GM12878 (cell line): Measurements from ENCODE around the gene COL5A1. TPM values are rescaled to one million over a fixed set of nuclear protein-coding genes. Genes with fewer than 3 reads are reported as not detected.

Experiments used
- ATAC-seq: fragments of 200-7000 bp; cut with Tn5 transposase; 3 replicates; pipeline ENCODE4 v1.9.1; 2020; ENCODE audit warnings: mild to moderate bottlenecking, moderate library complexity
- BruUV-seq: library from RNA; stranded (reverse); fragments of 400-500 nt; replicated peaks from 2 replicates; lab custom pipeline; 2021; lab: Mats Ljungman, UMichigan
- CTCF ChIA-PET: fragments of 300-600 bp; sonication (Branson Sonifier 250); formaldehyde crosslinking; extraction: SDS; loops from one replicate; lab custom pipeline; 2021; ENCODE audit warnings: inconsistent platforms; lab: Yijun Ruan, JAX
- POLR2A ChIA-PET: fragments of 350-600 bp; formaldehyde crosslinking; extraction: SDS; loops from one replicate; lab custom pipeline; 2021; ENCODE audit warnings: inconsistent platforms; lab: Charles Lee
- RAD21 ChIA-PET: fragments of 300-600 bp; sonication (Branson Sonifier 250); formaldehyde crosslinking; loops from one replicate; lab custom pipeline; 2023; ENCODE audit warnings: antibody characterized with exemption; ENCODE audit not compliant: unreplicated experiment; lab: Charles Lee
- SMC1A ChIA-PET: fragments of 300-600 bp; sonication (Branson Sonifier 250); formaldehyde crosslinking; loops from one replicate; lab custom pipeline; 2023; ENCODE audit not compliant: unreplicated experiment, uncharacterized antibody; lab: Charles Lee
- DNase-seq: peaks from one replicate; pipeline ENCODE4 v3.0.0-alpha.2; 2011; ENCODE audit warnings: low read depth, low spot score
- FAIRE-seq: peaks from 3 replicates; lab custom pipeline; 2011; peaks lifted over from hg19 to GRCh38; lab: Jason Lieb, UNC
- H2AFZ ChIP-seq: 2 replicates; pipeline ENCODE4 v1.6.0; 2011; ENCODE audit warnings: low read depth, low read length, control low read depth; ENCODE audit not compliant: control insufficient read depth
- H3K27ac ChIP-seq: 2 replicates; pipeline ENCODE4 v1.5.1; 2011; ENCODE audit warnings: control low read depth; ENCODE audit not compliant: control insufficient read depth, insufficient read depth
- H3K27me3 ChIP-seq, 2 experiments: replicated peaks in 1 of 2; 2 replicates each; pipeline versions ENCODE4 v1.6.0 to v1.6.1; 2011; ENCODE audit warnings: low read length in 1 of 2; ENCODE audit not compliant: control insufficient read depth in 2 of 2, insufficient read depth in 2 of 2
- H3K36me3 ChIP-seq, 2 experiments: 2 replicates each; pipeline ENCODE4 v1.5.1; 2011; ENCODE audit warnings: low read length in 1 of 2; ENCODE audit not compliant: control insufficient read depth in 2 of 2, insufficient read depth in 2 of 2
- H3K4me1 ChIP-seq: 2 replicates; pipeline ENCODE4 v1.6.1; 2011; ENCODE audit warnings: mild to moderate bottlenecking, low read length, moderate library complexity, mixed read lengths; ENCODE audit not compliant: control insufficient read depth, insufficient read depth
- H3K4me2 ChIP-seq: 2 replicates; pipeline ENCODE4 v1.6.0; 2011; ENCODE audit warnings: control low read depth; ENCODE audit not compliant: control insufficient read depth, insufficient read depth
- H3K4me3 ChIP-seq: fragments of 200-600 bp; sonication (generic); 2 replicates; pipeline ENCODE4 v1.5.1; 2016
- H3K79me2 ChIP-seq: 2 replicates; pipeline ENCODE4 v1.6.0; 2011; ENCODE audit warnings: low read length; ENCODE audit not compliant: control insufficient read depth, insufficient read depth
- H3K9ac ChIP-seq: 2 replicates; pipeline ENCODE4 v1.8.0; 2011; ENCODE audit warnings: low read length, control low read depth, mixed read lengths; ENCODE audit not compliant: control insufficient read depth, insufficient read depth
- H3K9me3 ChIP-seq: replicated peaks from 3 replicates; pipeline ENCODE4 v1.5.1; 2011; ENCODE audit warnings: mild to moderate bottlenecking, low read length; ENCODE audit not compliant: control insufficient read depth, insufficient read depth
- H4K20me1 ChIP-seq: 2 replicates; pipeline ENCODE4 v1.6.0; 2011; ENCODE audit not compliant: control insufficient read depth, insufficient read depth
- ATF2 ChIP-seq: IDR thresholded peaks from 2 replicates; pipeline ENCODE4 v1.6.1; 2012; ENCODE audit warnings: low read length, inconsistent platforms
- CUX1 ChIP-seq: IDR thresholded peaks from 2 replicates; pipeline ENCODE4 v1.6.1; 2012; ENCODE audit warnings: improper control_type of control experiment, low read depth, low read length; ENCODE audit not compliant: insufficient replicate concordance
- E4F1 ChIP-seq: fragments of 450-650 bp; IDR thresholded peaks from 2 replicates; pipeline ENCODE4 v1.6.1; 2018; ENCODE audit warnings: borderline replicate concordance, mild to moderate bottlenecking; ENCODE audit not compliant: partially characterized antibody
- ELK1 ChIP-seq: IDR thresholded peaks from 2 replicates; pipeline ENCODE4 v1.6.1; 2012; ENCODE audit warnings: low read depth, low read length, improper control_type of control experiment
- GABPA ChIP-seq: IDR thresholded peaks from 2 replicates; pipeline ENCODE4 v1.6.1; 2014; ENCODE audit warnings: antibody characterized with exemption, low read depth, mild to moderate bottlenecking, inconsistent platforms
- NFXL1 ChIP-seq: fragments of 450-650 bp; IDR thresholded peaks from 2 replicates; pipeline ENCODE4 v1.6.1; 2017; ENCODE audit warnings: antibody characterized with exemption, mild to moderate bottlenecking, borderline replicate concordance
- RELA ChIP-seq: fragments of 450-650 bp; IDR thresholded peaks from 2 replicates; pipeline ENCODE4 v1.8.0; 2014; ENCODE audit warnings: borderline replicate concordance; ENCODE audit not compliant: partially characterized antibody
- RELB ChIP-seq: fragments of 450-650 bp; IDR thresholded peaks from 2 replicates; pipeline ENCODE4 v1.6.1; 2017; ENCODE audit warnings: low read depth, mild to moderate bottlenecking, moderate library complexity
- SIN3A ChIP-seq: IDR thresholded peaks from 2 replicates; pipeline ENCODE4 v1.6.1; 2012; ENCODE audit warnings: low read depth, low read length, improper control_type of control experiment
- STAT3 ChIP-seq: IDR thresholded peaks from 2 replicates; pipeline ENCODE4 v1.6.1; 2011; ENCODE audit warnings: low read depth, low read length, improper control_type of control experiment
- ZNF24 ChIP-seq: fragments of 450-650 bp; IDR thresholded peaks from 2 replicates; pipeline ENCODE4 v1.6.1; 2017; ENCODE audit warnings: antibody characterized with exemption, mild to moderate bottlenecking
- ZNF384 ChIP-seq: IDR thresholded peaks from 2 replicates; pipeline ENCODE4 v1.6.1; 2012; ENCODE audit warnings: low read depth, mild to moderate bottlenecking, low read length, improper control_type of control experiment, borderline replicate concordance
- ZNF622 ChIP-seq: fragments of 450-650 bp; IDR thresholded peaks from 2 replicates; pipeline ENCODE4 v1.6.1; 2017; ENCODE audit warnings: mild to moderate bottlenecking, inconsistent platforms
- WGBS: methylation state at CpG from one replicate; pipeline ENCODE4 v1.1.6; 2016; ENCODE audit warnings: low lambda C conversion rate; ENCODE audit not compliant: insufficient replicate concordance, insufficient coverage; ENCODE audit errors: missing lambda C conversion rate; 5-methylcytosine and 5-hydroxymethylcytosine counted together
- in situ Hi-C: fragments of 300-500 bp; cut with MboI; formaldehyde crosslinking; loops from 9 replicates; pipeline ENCODE4 v1.14.3; 2018; ENCODE audit warnings: mixed read lengths
- intact Hi-C: fragments of 100-400 bp; cut with micrococcal nuclease; formaldehyde crosslinking; loops from one replicate; pipeline ENCODE4 v1.14.2; 2022; ENCODE audit not compliant: unreplicated experiment
- polyA plus RNA-seq, 11 experiments: library from polyadenylated mRNA; depleted of rRNA in 4 of 11; unstranded in 6 of 11; stranded (reverse) in 5 of 11; fragments of >200 nt; fragmentation: Nextera tagmentation in 4 of 11; fragmentation: Illumina TruSeq in 1 of 11; extraction: Ambion mirVana in 4 of 11; extraction: Trizol in 1 of 11; gene quantifications; 1 replicate in 1 of 11; 2 replicates in 10 of 11; pipeline versions ENCODE4 v1.2.1 to v1.2.3, GENCODE V29; 2011 to 2016; ENCODE audit warnings: inconsistent platforms in 2 of 11, missing spikeins in 2 of 11, low read depth in 1 of 11
- total RNA-seq, 4 experiments: library from RNA; depleted of rRNA in 3 of 4; stranded (reverse); fragments of >200 nt in 3 of 4; fragmentation: Illumina TruSeq in 1 of 4; extraction: Trizol in 1 of 4; gene quantifications; 2 replicates each; pipeline versions ENCODE4 v1.2.1 to v1.2.3, GENCODE V29; 2013 to 2021

Gene COL5A1
- total and polyA plus RNA-seq, 10 of the 15 experiments (the other 5 are each of a cell fraction or from before 2014, with no cell fraction given): under 0.01 to 0.15 (median 0.13) TPM; not detected in 4

- H3K9me3 ChIP-seq: peaks cover 4% of the 10 kb centered on the region; the same call in 2 of the 3 replicates
- H3K36me3 ChIP-seq: no peaks in the 10 kb centered on the region
- H3K9ac ChIP-seq: no peak overlapping the region
- no peak overlapping the region for H2AFZ ChIP-seq
- CTCF ChIA-PET: no interaction called here
- ATAC-seq: no peak
- RAD21 ChIA-PET: no interaction called here
- no peak overlapping the region for H3K4me2 ChIP-seq
- FAIRE-seq: no peak
- no peaks in the 10 kb centered on the region for H4K20me1 ChIP-seq
- SMC1A ChIA-PET: no interaction called here
- intact Hi-C loops: no loop called here
- no peaks in the 10 kb centered on the region; a peak in 1 of 4 replicates for H3K27me3 ChIP-seq
- no TSS peak for BruUV-seq
- H3K79me2 ChIP-seq: no peaks in the 10 kb centered on the region
- POLR2A ChIA-PET: no interaction called here
- H3K27ac ChIP-seq: no peak overlapping the region
- TF ChIP-seq SIN3A (no peak), RELB (no peak), GABPA (no peak), CUX1 (no peak), ZNF384 (no peak), NFXL1 (no peak), STAT3 (no peak), E4F1 (no peak), RELA (no peak), ZNF622 (no peak), ZNF24 (no peak), ELK1 (no peak), ATF2 (no peak)
- no peak for DNase-seq
- in situ Hi-C loops: no loop called here
- WGBS: 27% methylated on average over 10 of the region's 10 CpGs
- no peaks in the 10 kb centered on the region for H3K4me1 ChIP-seq
- H3K4me3 ChIP-seq: no peak overlapping the region
Measured at GRCh38 chr9:134663084-134663483, 21.5 kb downstream of the COL5A1 start.
